Heart right ventricle (tissue), 16 donors: ENCODE measurements around the gene FAP. TPM values are rescaled to one million over a fixed set of nuclear protein-coding genes. Genes with fewer than 3 reads are reported as not detected.

ENCODE experiments used
- ATAC-seq, 8 donors: fragments of 200-7000 bp; cut with Tn5 transposase; one replicate each; pipeline ENCODE4 v1.9.1; 2020; ENCODE audit warnings: mild to moderate bottlenecking in 8 of 8, moderate library complexity in 8 of 8, moderate number of reproducible peaks in 1 of 8
- DNase-seq, 2 donors: peaks; one replicate each; pipeline ENCODE4 v3.0.0-alpha.2; 2020
- H3K27ac ChIP-seq, 10 donors: fragments of 200-600 bp; sonication (generic) in 2 of 10; one replicate each; pipeline versions ENCODE4 v1.5.0 to v1.8.0; 2020 to 2022; ENCODE audit warnings: mild to moderate bottlenecking in 3 of 10
- H3K27me3 ChIP-seq, 7 donors: fragments of 200-600 bp; one replicate each; pipeline ENCODE4 v1.8.0; 2021 to 2022; ENCODE audit warnings: mild to moderate bottlenecking in 2 of 7
- H3K36me3 ChIP-seq, 9 donors: fragments of 200-600 bp; sonication (generic) in 1 of 9; one replicate each; pipeline versions ENCODE4 v1.5.0 to v1.8.0; 2020 to 2022; ENCODE audit warnings: mild to moderate bottlenecking in 2 of 9
- H3K4me1 ChIP-seq, 9 donors: fragments of 200-600 bp; sonication (generic) in 1 of 9; one replicate each; pipeline versions ENCODE4 v1.5.0 to v1.8.0; 2020 to 2022; ENCODE audit warnings: mild to moderate bottlenecking in 4 of 9
- H3K4me3 ChIP-seq, 10 donors: fragments of 200-600 bp; sonication (generic) in 2 of 10; one replicate each; pipeline versions ENCODE4 v1.5.0 to v1.8.0; 2020 to 2022; ENCODE audit warnings: mild to moderate bottlenecking in 7 of 10, moderate library complexity in 2 of 10
- H3K9me3 ChIP-seq, 11 donors: fragments of 200-600 bp in 10 of 11; sonication (generic) in 2 of 11; one replicate each; pipeline versions ENCODE4 v1.5.0 to v1.8.0; 2013 to 2022; ENCODE audit warnings: mild to moderate bottlenecking in 2 of 11, control low read depth in 1 of 11, moderate library complexity in 1 of 11
- CTCF ChIP-seq, 9 donors: fragments of 200-600 bp; sonication (generic) in 2 of 9; IDR thresholded peaks; one replicate each; pipeline versions ENCODE4 v1.5.0 to v1.8.0; 2021 to 2022; ENCODE audit warnings: antibody characterized with exemption in 9 of 9, mild to moderate bottlenecking in 5 of 9, moderate library complexity in 1 of 9
- WGBS, 2 donors: extraction: QIAGEN DNeasy Blood & Tissue Kit; methylation state at CpG; one replicate each; pipeline ENCODE4 v1.1.7; 2013; ENCODE audit warnings: inconsistent platforms in 1 of 2; 5-methylcytosine and 5-hydroxymethylcytosine counted together
- intact Hi-C, 10 donors: fragments of 100-400 bp; cut with DNase I; formaldehyde crosslinking; loops; one replicate each; pipeline versions ENCODE4 v1.11.1 to v1.14.2; 2022
- polyA plus RNA-seq, 2 donors: library from polyadenylated mRNA; stranded (reverse); fragments of 200-250 nt; gene quantifications; one replicate each; pipeline ENCODE4 v1.2.3, GENCODE V29; 2013
- total RNA-seq, 10 donors: library from RNA; stranded (reverse); fragmentation: NEBNext Ultra II Directional in 3 of 10; extraction: Animal tissue kit (Norgen Biotek cat#: 25700) in 3 of 10; gene quantifications; one replicate each; pipeline versions ENCODE4 v1.2.1 to v1.2.4, GENCODE V29; 2021 to 2023
- donor health status: Arrhythmogenic right ventricular cardiomyopathy.
- donor health status: ischemic (EF 13 %, LVEDD 7.1; RV severe dilation, severe dysfunction).
- donor health status: healthy with polysubstance abuse.
- donor health status: DM: no; HTN: yes; CAD: no.
- donor health status: DM: no; HTN: no; CAD: no.
- donor health status: ischemic (EF 25% LVEDD 6.9; RV normal size, moderate dysfunction).
- donor health status: ischemic (EF 25% LVEDD 5.7; RV mildly dilated, moderate dysfunction).
- donor health status: healthy.
- donor health status: DM: yes; HTN: yes; CAD: no.
- donor health status: Ischemic cardiomyopathy.
- donor health status: ischemic (EF 35%, LVEDD 5.7; RV mildly dilated, moderate dysfunction).
- donor health status: nonischemic (EF 11% LVEDD 7.7; RV severe dilation, severe dysfunction).
- donor health status: DM: yes; HTN: yes; CAD: no.
- donor health status: PGD.
- donor health status: ischemic (EF 29% LVEDD 5.4; RV normal size, mild dysfunction).
- donor health status: nonischemic (EF 23%, LVEDD 6.1; RV moderate dilation, normal function).

The FAP gene
- total and polyA plus RNA-seq, 12 donors = 0.56 to 11.5 (median 2.2) TPM

- no peak for TF ChIP-seq CTCF (IDR thresholded peaks at IDR 0.05)
- H3K9me3 ChIP-seq = no peaks in the 10 kb centered on the region
- 72% methylated on average over 1 of the region's 1 CpG for WGBS, 2 donors
- H3K4me3 ChIP-seq = peak overlapping the region in 8 of 10 donors; percentile 5 to 53 (median 43)
- DNase-seq (no peak), ATAC-seq (no peak)
- intact Hi-C loops = no loop called here
- peaks cover 0 to 25% (median 16%) of the 10 kb centered on the region in 9 donors for H3K4me1 ChIP-seq
- no peaks in the 10 kb centered on the region for H3K27me3 ChIP-seq
- no peaks in the 10 kb centered on the region for H3K36me3 ChIP-seq
- H3K27ac ChIP-seq = peak overlapping the region in 8 of 10 donors; percentile 22 to 84 (median 56)
Measured at GRCh38 chr2:162243715-162244114, 470 bp upstream of the FAP start.

GRCh38 chr2:162242586-162243280 is 512 bp downstream of the FAP start:
- no peak for TF ChIP-seq CTCF (IDR thresholded peaks at IDR 0.05)
- DNase-seq = no peak
- peaks cover 0 to 25% (median 16%) of the 10 kb centered on the region in 9 donors for H3K4me1 ChIP-seq
- no peaks in the 10 kb centered on the region for H3K27me3 ChIP-seq
- H3K9me3 ChIP-seq = no peaks in the 10 kb centered on the region
- no peaks in the 10 kb centered on the region for H3K36me3 ChIP-seq
- H3K27ac ChIP-seq = peak overlapping the region in 8 of 10 donors; percentile 22 to 84 (median 54)
- intact Hi-C loops = no loop called here
- WGBS, 2 donors = 48 to 52% methylated on average over 5 of the region's 5 CpGs
- peak overlapping the region in 9 of 10 donors; percentile 3 to 53 (median 42) for H3K4me3 ChIP-seq
- ATAC-seq = peak in 1 of 8 donors; percentile 15

- TF ChIP-seq CTCF (IDR thresholded peaks at IDR 0.05) = no peak
- Histone ChIP-seq H3K4me3 (peak overlapping the region in 5 of 10 donors; percentile 8 to 53 (median 46)), H3K4me1 (peaks cover 0 to 25% (median 16%) of the 10 kb centered on the region in 9 donors), H3K36me3 (no peaks in the 10 kb centered on the region), H3K27ac (peak overlapping the region in 1 of 10 donors; percentile 84), H3K27me3 (no peaks in the 10 kb centered on the region), H3K9me3 (no peaks in the 10 kb centered on the region)
- WGBS, 2 donors = 93 to 95% methylated on average over 1 of the region's 1 CpG
- ATAC-seq = no peak
- intact Hi-C loops = no loop called here
- DNase-seq = no peak
Measured at GRCh38 chr2:162241571-162241970, 1.7 kb downstream of the FAP start.

GRCh38 chr2:162234620-162235462 is 8.4 kb downstream of the FAP start:
- H3K4me1 ChIP-seq = peaks cover 0 to 8% (median 0%) of the 10 kb centered on the region in 9 donors
- WGBS, 2 donors = 94 to 96% methylated on average over 37 to 38 of the region's 38 CpGs
- DNase-seq = no peak

More at GRCh38 chr2:162234620-162235462, 8.4 kb downstream of the FAP start:
- Histone ChIP-seq H3K9me3 (peaks cover 0 to 3% (median 0%) of the 10 kb centered on the region in 11 donors), H3K36me3 (no peaks in the 10 kb centered on the region), H3K4me3 (no peak overlapping the region), H3K27ac (no peak overlapping the region), H3K27me3 (no peaks in the 10 kb centered on the region)
- no peak for ATAC-seq
- intact Hi-C loops = no loop called here
- TF ChIP-seq CTCF (IDR thresholded peaks at IDR 0.05) = no peak
